CD4-positive, alpha-beta T cell treated with Interleukin-17A for 4 hours (primary cell): Measurements from ENCODE around the gene DHRSX.

Experiments used
- DNase-seq: peaks from one replicate; pipeline ENCODE4 v3.0.0-alpha.2; 2020; ENCODE audit warnings: mixed read lengths

DHRSX gene

DNA sequence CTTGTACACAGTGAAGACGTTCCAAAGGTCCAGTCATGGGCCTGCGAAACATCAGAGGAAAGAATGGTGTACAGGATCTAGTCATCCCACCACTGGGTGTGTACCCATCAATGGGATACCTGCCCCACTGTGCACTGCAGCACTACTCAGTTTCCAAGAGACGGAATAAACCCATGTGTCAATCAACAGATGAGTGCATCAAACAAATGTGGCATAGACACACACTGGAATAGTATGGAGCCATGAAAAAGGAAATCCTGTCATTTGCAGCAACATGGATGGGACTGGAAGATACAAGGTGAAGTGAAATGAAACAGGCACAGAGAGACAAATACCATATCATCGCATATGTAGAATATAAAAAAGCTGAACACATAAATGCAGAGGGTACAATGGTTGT lies 48.0 kb downstream of the DHRSX start:
- DNase-seq, result no peak

DNA sequence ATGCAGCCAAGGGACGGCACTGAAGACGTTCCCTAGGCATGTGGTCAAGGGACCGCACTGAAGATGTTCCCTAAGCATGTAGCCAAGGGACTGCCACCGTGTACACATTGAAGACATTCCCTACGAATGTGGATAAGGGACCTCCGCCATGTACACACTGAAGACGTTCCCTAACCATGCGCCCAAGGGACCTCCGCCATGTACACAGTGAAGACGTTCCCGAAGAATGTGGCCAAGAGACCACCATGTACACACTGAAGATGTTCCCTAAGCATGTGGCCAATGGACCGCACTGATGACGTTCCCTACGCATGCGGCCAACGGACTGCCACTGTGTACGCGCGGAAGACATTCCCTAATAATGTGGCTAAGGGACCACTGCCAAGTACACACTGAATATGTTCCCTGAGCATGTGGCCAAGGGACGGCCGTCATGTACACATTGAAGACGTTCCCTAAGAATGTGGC lies 48.4 kb downstream of the DHRSX start:
- DNase-seq, result no peak

DNA sequence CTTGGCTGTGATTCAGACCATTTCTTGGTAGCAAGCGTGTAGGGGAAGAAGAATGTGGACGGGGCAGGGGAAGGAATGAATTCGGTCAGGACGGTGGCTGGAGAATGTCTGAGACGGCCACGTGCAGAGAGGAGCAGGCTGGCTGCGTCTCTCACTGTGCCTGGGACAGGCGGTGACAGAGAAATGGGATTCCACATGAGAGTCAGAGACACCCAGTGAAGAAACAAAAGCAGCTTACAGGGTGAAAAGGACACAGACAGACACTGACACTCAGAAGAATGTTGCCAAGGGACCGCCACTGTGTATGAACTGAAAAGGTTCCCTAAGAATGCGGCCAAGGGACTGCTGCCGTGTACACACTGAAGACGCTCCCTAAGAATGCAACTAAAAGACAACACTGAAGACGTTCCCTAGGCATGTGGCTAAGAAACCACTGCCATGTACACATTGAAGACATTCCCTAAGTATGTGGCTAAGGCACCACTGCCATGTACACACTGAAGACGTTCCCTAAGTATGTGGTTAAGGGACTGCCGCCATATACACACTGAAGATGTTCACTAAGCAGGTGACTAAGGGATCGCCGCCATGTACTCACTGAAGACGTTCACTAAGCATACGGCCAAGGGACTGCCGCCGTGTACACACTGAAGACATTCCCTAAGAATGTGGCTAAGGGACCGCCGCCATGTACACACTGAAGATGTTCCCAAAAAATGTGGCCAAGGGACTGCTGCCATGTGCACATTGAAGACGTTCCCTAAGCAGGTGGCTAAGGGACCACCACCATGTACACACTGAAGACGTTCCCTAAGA lies 49.1 kb downstream of the DHRSX start:
- no peak for DNase-seq

DNA sequence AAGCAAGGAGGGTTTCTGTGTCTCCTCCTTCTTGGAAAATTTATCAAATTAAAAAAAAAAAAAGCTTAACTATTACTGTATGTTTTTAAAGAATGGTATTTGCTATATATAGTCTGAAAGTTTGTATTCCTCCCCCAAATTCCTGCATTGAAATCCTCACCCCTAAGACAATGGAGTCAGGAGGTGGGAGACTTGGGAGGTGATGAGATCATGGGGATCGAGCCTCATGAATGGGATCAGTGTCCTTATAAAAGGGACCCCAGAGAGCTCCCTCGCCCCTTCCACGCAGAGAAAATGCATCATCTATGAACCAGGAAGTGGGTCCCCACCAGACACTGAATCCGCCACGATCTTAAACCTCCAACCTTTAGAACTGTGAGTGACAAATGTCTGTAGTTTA lies 50.1 kb downstream of the DHRSX start:
- no peak for DNase-seq

DNA sequence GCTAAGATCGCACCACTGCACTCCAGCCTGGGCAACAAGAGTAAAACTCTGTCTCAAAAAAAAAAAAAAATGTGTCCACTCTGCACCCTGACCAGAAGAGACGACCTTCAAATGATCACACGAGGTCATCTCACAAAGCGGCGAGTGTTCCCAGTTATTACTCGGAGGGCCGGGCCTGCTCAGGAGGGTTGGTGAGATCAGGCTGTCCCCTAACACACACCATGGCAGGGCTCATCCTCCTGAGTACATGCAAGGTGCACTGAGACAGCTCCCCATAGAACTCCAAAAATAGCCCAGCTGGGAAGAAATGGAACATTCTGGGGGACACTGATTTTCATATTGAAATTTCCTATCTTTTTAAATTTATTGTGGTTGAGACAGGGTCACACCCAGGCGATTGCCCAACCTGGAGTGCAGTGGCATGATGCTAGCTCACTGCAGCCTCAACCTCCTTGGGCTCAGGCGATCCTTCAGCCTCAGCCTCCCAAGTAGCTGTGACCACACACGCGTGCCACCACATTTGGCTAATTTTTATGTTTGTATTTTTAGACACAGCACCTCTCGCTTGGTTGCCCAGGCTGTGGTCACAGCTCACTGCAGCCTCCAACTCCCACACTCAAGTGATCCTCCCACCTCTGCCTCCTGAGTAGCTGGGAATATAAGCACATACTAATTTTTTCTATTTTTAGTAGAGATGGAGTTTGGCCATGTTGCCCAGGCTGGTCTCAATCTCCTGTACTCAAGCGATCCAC lies 51.5 kb downstream of the DHRSX start:
- no peak for DNase-seq

DNA sequence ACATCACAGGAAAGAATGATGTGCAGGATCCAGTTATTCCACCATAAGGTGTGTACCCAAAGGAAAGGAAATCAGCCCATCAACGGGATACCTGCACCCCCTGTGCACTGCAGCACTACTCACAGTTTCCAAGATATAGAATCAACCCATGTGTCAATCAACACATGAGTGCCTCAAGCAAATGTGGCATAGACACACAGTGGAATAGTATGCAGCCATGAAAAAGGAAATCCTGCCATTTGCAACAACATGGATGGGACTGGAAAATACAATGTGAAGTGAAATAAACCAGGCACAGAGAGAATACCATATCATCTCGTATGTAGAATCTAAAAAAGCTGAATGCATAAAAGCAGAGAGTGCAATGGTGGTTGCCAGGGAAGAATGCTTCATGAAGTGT lies 53.3 kb downstream of the DHRSX start:
- DNase-seq, result no peak

DNA sequence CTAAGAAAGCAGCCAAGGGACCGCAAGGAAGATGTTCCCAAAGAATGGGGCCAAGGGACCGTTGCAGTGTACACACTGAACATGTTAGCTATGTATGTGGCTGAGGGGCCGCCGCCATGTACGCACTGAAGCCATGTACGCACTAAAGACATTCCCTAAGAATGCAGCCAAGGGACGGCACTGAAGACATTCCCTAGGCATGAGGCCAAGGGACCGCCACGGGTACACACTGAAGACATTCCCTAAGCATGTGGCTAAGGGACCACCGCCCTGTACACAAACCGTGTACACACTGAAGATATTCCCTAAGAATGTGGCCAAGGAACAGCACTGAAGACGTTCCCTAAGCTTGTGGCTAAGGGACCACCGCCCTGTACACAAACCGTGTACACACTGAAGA lies 54.0 kb downstream of the DHRSX start:
- DNase-seq, result no peak

DNA sequence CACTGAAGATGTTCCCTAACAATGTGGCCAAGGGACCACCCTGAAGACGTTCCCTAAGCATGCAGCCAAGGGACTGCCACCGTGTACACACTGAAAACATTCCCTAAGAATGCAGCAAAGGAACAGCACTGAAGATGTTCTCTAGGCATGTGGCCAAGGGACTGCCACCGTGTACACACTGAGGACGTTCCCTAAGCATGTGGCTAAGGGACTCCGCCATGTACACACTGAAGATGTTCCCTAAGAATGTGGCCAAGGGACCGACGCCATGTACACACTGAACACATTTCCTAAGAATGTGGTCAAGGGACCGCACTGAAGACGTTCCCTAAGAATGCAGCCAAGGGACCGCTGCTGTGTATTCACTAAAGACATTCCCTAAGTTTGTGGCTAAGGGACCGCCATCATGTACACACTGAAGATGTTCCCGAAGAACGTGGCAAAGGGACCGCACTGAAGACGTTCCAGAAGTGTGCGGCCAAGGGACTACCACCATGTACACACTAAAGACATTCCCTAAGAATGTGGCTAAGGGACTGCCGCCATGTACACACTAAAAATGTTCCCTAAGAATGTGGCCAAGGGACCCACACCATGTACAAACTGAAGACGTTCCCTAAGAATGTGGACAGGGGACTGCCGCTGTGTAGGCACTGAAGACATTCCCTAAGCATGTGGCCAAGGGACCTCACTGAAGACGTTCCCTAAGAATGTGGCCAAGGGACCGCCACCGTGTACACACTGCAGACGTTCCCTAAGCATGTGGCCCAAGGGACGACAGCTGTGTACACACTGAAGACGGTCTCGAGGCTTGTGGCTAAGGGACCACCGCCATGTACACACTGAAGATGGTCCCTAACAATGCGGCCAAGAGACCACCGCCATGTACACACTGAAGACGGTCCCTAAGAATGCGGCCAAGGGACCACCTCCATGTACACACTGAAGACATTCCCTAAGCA lies 54.8 kb downstream of the DHRSX start:
- no peak for DNase-seq

DNA sequence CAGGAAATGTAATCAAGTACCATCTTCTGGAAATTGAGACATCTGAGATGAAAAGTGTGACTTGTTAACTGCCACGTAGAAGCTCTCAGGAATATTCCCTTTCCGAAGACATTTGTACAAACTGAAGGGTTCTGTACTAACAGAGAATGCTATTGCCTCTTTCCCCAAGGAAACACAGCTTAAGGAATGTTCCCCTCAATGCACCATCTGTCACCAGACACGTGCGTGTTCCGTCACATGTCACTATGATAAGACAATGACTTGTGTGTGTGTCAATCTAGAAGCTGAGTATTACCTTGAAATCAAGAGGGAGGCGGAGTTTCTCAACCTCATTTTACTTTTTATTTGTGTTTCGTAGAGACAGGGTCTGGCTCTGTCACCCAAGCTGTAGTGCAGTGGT lies 58.1 kb downstream of the DHRSX start:
- DNase-seq, result no peak

DNA sequence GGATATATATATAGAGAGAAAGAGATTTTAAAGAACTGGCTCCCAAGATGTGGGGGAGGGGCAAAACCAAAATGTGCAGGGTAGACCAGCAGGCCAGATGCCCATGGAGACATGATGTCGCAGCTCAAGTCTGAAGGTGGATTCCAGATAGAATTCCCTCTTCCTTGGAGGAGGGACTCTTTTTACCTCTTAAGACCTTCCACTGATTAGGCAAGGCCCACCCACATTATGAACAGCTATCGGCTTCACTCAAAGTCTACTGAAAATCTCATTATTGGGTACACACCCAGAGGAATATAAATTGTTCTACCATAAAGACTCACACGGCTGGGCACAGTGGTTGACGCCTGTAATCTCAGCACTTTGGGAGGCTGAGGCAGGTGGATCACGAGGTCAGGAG lies 59.3 kb downstream of the DHRSX start:
- DNase-seq, result no peak

DNA sequence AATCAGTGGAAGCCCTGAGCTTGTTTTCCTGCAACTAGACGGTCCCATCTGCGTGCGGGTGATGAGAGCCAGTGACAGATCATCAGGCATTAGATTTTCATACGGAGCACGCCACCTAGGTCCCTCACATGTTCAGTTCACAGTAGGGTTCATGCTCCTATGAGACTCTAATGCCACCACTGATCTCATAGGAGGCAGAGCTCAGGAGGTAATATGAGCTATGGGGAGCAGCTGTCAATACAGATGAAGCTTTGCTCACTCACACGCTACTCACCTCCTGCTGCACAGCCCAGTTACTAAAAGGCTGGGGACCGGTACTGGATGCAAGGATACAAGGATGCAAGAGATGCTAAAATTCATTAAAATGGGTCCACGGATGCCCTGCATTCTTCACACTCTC lies 61.2 kb downstream of the DHRSX start:
- DNase-seq, result no peak

DNA sequence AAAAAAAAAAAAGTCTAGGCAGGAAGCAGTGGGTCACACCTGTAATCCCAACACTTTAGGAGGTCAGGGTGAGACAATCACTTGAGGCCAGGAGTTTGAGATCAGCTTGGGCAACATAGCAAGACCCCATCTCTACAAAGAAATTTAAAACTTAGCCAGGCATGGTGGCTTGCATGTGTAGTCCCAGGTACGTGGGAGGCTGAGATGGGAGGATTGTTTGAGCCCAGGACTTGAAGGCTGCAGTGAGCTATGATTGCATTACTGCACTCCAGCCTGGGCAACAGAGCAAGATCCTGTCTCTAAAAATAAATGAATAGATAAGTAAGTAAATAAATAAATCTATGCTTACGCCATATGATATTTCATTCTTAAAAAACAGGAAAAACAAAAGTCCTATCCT lies 65.3 kb downstream of the DHRSX start:
- no peak for DNase-seq

DNA sequence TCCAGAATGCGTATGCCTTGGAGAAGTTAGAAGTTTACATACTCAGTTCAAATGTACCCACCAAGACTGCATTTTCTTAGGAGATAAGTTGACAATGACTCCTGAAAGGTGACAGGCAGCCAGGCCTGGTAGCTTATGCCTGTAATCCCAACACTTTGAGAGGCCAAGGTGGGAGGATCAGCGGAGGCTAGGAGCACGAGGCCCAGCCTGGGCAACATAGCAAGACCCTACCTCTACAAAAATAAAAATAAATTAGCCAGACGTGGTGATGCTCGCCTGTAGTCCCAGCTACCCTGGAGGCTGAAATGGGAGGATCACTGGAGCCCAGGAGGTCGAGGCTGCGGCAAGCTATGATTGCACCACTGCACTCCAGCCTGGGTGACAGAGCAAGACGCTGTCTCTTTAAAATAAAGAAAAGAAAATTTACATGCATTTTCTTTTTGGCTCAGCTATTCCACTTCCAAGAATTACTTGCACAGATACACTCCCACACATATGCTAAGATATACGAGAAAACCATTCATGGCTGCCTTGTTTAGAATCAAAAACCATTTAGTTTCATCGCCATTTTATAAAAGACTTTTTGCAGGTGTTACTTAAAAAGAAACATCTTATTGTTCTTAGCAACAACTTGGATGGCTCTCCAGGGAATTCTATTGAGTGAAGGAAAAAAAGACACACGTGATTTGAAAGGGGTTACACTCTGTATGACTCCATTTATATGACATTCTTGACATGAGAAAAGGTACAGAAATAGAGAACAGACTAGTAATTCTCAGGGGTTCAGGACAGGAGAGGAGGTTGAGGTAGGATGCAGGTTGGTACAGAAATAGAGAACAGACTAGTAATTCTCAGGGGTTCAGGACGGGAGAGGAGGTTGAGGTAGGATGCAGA lies 66.3 kb downstream of the DHRSX start:
- no peak for DNase-seq

DNA sequence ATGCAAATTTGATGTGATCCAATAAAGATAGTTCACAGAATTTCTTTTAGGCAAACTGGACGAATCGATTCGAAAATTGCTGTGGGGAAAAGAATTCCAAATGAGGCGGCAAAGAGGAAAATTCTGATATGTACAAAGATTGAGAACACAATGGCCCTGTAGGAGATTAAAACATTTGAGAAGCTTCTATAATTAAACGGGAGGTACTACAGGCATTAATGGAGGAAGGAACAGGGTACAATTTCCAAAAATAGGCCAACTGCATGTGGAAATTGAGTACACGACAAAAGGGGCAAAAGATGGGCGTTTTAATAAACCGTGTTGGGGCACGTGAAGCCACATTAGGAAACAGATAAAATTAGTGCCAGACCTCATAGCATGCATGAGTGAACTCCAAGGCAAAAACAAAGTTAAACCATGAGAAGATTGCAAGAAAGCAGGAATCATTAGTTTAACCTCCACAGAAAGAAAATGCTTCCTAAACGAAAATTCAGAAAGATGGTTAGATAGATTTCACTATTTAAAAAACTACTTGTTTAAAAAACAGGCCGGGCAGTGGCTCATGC lies 68.4 kb downstream of the DHRSX start:
- no peak for DNase-seq

DNA sequence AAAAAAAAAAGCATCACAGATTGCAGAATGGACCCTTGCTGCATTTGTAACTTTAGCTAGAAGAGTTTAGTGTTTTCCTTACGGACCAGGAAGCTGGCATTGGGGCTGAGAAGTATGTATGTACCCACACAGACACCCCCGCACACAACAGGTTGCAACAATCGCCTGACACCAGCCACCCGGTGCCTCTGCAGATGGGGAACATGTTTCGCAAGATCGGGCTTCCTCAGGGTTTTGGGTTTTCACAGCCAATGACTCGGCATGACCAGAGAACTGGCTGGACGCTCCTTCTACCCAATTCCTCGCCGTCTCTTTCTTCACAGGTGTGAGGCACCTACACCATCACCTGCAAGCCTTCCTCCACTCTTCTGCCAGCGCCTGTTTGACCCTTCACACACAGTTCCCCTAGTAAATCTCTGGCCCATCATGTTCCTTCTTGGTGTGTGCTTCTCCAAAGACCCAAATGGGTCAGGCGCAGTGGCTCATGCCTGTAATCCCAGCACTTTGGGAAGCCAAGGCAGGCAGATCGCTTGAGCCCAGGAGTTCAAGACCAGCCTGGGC lies 70.4 kb downstream of the DHRSX start:
- DNase-seq, result no peak

DNA sequence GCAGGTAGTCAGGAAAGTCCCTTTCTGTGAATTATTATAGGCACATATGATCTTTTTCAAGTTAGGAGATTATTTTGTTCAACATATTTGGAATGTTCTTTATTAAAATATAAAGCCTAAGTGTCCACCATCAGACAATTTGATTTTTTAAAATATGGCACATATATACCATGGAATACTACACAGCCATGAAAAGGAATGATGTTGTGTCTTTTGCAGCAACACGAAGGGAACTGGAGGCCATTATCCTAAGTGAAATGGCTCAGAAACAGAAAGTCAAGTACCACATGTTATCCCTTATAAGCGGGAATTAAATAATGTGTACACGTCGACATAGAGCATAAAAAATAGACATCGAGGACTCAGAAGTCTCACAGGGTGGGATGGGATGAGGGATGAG lies 73.0 kb downstream of the DHRSX start:
- DNase-seq, result no peak

DNA sequence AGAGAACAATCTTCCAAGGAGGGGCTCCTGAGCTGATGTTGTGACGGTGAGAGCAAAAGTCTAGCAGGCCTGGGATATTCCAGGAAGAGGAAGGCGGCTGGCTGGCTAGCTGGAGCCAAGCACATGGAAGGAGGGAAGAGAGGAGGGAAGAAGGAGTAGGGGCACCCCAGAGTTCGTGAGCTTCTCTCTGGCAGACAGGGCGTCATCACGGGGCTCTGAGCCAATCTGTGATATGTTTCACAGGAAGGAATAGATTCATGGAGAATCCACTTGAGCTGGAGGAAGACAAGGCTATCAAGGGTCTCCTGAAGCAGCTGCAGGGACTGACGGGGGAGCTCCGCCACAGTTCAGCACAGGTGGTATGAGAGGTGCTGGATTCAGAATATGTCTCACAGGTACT lies 73.6 kb downstream of the DHRSX start:
- no peak for DNase-seq

DNA sequence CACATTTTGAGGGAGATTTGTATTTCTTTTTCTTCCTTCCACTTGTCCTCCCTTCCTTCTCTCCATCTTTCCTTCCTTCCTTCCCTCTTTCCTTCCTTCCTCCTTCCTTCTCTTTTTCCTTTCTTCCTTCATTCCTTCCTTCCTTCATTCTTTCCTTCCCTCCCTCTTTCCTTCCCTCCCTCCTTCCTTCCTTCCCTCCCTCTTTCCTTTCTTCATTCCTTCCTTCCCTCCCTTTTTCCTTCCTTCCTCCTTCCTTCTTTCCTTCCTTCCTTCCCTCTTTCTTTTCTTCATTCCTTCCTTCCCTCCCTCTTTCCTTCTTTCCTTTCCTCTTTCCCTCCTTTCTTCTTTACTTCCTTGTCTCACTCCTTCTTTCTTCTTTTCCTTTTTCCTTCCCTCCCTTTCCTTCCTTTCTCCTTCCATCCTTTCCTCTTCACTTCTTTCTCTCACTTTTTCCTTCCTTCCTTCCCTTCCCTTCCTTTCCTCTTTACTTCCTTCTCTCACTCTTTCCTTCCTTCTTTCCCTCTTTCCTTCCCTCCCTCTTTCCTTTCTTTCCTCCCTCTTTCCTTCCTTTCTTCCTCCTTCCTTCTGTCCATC lies 74.4 kb downstream of the DHRSX start:
- DNase-seq, result no peak

DNA sequence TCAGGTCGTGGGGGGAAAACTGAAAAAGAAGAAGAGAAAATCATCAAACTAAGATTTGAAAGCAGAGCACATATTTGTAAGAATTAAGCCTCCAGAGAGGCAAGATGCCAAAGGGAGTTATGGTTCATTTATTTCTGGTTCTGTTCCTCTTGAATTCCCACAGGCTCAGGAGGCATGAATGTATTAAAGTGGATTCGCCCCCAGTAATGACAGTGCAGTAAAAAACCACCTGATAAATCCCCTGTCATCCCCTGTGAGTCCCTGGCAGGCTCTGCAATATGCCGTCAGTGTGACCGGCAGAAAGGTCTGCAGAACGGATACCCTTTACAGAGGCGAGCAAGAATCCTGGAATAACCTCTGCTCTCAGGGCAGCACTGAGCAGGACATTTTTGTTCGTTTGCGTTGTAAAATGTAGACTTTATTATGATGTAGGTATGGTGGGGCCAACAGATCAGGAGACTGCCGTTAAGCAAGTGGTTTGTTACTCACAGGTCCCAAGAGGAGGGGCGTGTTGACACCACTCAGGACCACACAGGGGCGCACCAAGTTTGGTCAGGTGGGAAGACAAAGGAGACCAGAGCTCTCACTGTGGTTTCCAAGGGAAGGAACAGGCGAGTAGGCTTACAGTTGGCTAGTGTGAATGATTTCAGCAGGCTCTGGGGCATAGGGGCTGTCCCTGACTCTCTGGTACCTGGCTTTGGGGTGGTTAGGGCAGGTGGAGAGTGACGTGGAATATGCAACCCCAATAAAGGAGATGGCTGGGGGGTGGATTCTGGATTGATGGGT lies 75.3 kb downstream of the DHRSX start:
- DNase-seq, result no peak

DNA sequence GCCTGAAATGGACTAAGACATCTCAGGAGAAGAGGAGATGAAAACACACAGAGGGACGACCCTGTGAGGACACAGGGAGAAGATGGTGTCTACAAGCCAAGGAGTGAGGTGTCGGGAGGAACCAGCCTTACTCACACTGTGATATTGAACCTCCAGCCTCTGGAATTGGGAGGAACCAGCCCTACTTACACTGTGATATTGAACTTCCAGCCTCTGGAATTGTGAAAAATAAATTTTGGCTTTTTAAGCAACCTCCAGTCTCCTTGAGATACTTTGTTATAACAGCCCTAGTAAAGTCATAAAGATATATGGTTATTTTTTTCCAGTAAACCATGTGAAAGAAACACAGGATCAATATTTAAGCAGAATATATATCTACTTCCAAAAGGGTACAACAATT lies 76.5 kb downstream of the DHRSX start:
- DNase-seq, result no peak
